Hepatic stellate cell (primary cell): ENCODE data around the gene PHACTR1.
A peak's percentile ranks its signal among the peaks of the same experiment; 100 is the strongest.

ENCODE experiments used
- DNase-seq: peaks from one replicate; pipeline ENCODE4 v3.0.0; 2011; ENCODE audit warnings: low spot score

Gene PHACTR1

GRCh38 chr6:13290335-13290734, 573.8 kb downstream of the PHACTR1 start:
- DNase-seq: no peak

DNA sequence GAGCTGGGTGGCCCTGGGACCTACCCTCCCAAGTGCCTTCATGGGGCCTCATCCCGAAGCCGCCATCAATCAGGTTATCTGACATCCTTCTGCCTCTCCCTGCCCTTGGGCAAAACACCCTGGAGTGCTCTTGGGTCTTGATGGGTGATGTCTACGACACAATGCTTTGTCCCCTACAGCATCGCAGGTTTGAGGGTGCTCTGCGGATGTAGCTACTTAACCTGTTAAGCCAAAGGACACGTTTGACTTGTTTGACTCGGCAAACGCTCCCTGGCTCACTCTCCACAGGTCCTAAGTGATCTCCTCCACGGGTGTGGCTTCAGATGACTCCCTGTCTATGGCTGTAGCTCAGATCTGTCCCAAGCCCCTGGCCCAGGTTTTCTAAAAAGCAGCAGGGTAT, 576.2 kb downstream of the PHACTR1 start:
- DNase-seq: no peak

- no peak for DNase-seq
Measured at GRCh38 chr6:13294499-13295069, 578.0 kb downstream of the PHACTR1 start.

GRCh38 chr6:13295576-13295975, 579.0 kb downstream of the PHACTR1 start:
- DNase-seq: no peak

DNA sequence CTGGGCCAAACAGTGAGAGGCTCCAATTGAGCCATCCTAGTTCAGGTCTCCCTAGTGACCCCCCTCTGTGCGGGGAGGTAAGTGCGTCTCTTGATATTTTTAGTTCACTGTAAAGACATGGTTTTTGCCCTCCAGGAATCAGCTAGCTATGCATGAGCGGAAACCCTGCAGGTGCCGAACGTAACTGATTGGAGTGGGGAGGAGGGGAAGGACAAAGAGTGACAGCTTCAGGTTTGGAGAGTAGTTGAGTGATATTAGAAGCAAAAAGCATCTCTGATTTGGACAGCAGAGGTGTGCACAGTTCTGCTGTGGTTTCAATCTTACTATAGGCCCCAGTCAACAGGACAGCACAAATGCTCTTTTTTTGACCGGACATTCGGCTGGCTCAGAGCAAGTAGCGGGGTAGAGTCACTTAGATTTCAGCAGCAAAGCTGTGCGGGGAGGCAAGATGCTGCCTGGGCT, 580.0 kb downstream of the PHACTR1 start:
- no peak for DNase-seq

DNA sequence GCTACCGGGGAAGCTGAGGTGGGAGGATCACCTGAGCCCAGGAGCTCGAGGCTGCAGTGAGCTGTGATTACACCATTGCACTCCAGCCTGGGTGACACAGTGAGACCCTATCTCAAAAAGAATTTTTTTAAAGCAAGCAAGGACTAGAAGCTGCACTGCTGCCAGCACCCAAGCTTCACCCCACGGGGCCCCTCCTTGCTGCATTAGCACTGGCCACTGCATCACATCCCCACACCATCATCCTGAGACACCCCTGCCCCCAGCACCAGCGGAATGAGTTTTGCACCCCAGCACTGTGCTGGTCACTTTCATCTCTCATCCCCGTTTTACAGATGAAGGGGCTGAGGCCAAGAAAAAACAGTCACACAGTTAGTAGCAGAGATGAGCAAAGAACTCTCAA, 580.8 kb downstream of the PHACTR1 start:
- DNase-seq: no peak

DNA sequence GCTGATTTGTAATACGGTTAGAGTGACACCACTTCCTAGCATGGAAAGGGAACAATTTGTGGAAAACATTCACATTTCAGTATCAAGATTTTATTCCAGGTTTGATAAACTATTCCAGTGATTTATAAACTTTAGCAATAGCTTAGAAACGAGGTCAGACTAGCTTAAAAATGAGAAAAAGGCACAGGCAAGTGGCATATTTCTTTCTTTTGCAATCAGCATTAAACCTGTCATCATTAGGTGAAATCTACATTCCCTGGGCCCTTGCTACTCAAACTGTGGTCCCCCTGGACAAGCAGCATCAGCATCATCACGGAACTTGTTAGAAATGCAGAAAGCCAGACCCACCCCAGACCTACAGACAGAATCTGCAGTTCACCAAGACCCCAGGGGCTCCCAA, 581.9 kb downstream of the PHACTR1 start:
- DNase-seq: no peak

DNA sequence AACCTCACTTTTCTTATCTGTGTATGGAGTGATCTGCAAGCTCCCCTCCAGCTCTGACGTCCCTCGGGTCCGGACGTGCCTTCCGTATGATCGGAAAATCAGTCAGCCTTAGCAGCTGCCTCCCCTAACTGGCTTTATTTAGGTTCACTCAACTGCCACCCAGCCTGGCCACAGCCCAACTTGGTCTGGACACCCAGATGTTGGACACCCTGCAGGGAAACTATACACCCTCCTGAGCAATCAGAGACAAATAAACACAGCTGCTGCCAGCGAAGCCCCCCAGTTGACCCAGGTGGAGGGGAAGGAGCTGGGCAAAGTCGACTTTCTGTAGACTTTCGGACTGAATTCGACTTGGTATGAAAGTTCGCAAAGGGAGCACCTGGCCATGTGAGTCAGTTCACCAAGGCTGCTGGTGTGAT, 582.8 kb downstream of the PHACTR1 start:
- no peak for DNase-seq

DNA sequence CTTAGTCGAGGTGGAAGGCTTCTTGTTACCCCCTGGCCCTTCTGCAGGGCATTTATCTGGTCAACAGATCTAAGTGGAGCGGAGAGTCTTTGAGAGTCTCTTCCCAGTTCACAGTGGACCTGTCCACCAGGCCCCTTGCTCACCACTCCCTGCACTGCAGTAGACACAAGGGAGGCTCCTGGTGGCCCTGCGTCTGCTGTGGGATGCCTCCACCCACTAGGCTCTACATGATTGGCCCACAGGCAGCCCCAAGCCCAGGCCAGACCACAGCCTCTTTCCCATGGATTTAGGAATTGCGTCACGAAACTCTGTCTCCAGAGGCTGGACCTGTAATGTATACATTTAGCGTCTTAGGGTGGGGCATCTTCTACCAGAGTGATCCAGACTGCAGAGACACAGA, 583.4 kb downstream of the PHACTR1 start:
- DNase-seq: no peak

GRCh38 chr6:13300643-13301590, 584.4 kb downstream of the PHACTR1 start:
- DNase-seq: no peak

DNA sequence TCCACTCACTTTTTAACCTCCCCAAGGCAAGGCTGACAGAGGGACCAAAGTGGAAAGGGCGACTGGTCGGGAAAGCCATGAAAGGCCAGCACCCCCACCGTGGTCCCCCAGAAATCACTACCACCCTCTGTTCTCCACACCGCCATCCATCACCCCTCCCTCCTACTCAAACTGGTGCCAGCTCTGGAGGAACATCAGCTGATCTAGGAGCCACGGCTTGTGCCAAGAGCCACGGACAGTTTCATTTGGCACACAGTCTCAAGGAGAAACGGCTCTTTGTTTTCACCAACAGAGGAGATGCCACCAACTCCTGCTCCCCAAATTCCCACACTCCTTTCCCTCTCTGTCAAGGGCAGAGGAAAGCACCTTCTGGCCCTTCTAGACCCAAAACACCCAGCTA, 585.7 kb downstream of the PHACTR1 start:
- no peak for DNase-seq

GRCh38 chr6:13302751-13303667, 586.4 kb downstream of the PHACTR1 start:
- peak; percentile 96 for DNase-seq

- peak; percentile 62 for DNase-seq
Measured at GRCh38 chr6:13303668-13304017, 587.1 kb downstream of the PHACTR1 start.

DNA sequence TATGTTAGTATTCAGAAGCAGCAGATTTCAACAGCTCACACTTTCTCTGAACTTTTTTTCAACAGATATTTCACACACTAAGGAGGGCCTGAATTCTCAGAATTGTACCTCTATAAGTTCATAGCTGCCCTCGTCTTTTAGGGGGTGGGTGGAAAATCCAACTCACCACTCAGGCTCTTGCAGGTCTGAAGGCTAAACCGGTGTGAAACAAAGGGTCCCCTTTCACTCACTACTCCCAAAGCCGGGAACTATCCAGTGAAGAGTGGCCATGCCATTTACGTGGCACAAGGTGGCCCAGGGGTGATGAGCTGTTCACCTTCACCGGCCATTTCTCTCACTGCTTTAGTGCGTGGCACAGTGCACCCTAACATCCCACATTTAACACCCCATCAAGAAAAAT, 587.5 kb downstream of the PHACTR1 start:
- no peak for DNase-seq

DNA sequence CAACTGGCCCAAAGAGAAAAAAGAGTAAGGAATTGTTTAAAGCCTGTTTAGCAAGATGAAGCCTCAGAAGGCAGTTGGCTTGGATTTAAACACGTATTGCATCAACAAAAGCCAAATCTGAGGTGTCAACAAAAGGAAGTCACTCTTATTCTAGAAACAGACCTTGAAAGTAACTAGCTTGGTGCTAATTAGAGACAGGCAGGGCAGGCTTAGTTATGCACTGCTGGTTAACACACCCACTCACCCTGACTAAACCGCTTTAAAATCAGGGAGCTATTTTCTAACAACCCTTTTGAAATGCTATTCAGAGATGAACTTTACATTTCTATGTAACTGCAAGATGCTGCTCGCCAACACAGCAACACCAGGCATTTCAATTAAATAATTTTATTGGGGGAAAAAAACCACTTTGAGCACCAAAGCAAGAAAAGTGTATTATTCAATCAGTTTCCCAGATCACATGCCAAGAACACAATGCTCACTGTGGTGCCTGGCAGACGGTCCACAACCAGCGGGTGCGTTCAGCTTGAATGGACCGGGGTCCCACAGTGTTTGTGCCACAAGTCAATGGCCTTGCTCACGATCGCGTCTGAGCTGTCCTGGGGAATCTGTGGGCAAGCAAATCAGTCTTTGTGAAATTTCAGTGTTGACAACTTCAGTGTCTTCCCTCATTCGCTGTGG, 588.2 kb downstream of the PHACTR1 start:
- DNase-seq: no peak

GRCh38 chr6:13305288-13305687, 588.7 kb downstream of the PHACTR1 start:
- no peak for DNase-seq

- no peak for DNase-seq
Measured at GRCh38 chr6:13305791-13306190, 589.2 kb downstream of the PHACTR1 start.

DNA sequence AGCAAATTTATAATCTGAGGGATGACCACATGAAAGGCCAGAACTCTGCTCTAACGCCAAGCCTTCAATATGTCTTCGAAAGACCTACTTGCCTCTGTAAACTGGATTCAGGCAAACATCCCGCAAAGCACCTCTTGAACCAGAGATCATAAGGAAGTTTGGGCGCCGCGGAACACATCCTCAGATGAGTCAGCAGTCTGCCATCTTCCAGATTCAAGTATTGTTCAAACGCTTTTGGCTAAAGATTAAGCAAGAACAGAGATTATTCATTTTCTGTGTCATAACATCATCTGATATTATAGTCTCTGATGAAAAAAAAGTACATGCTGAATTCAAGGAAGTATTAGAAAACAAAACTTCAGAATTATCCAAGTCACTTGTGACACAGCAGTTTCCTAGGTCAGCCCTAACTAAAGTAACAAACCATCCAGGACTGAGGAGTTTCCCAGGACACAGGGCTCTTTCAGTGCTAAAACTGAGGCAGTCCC, 591.0 kb downstream of the PHACTR1 start:
- DNase-seq: no peak

DNA sequence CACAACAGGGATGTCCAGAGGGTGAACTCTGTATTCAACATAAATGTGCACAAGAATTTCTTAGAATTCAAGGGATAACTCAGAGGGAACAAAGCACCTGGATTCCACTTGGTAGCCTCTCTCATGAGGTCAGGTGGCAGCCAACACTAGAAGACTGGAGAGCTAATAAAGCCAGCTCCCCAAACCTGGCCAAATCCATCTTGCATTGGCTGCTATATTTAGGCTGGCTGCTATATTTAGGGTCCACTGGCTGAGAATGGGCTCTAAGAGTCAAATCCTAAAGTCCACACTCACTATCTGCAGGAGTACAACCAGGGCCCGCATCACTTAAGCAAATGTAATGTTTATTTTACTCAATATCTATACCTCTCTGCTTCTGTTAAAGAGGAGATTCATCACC, 591.8 kb downstream of the PHACTR1 start:
- DNase-seq: no peak

DNA sequence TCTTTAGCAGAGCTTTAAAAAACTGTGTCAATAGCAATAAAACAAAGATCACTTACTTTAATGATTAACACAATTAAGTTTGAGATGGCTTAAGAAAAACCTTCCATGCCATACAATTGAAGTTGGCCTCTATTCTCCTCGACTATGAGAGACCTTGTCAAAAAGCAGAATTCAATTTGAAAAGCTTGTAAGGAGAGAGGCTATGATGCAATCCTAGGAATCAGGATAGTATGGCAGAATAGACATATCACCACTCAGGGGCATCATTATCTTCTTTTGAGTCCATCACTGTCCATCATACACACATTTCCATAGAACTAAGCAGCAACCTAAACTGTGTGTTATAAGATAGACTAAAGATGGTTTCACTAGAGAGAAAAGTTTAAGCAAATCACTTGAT, 594.6 kb downstream of the PHACTR1 start:
- DNase-seq: no peak

DNA sequence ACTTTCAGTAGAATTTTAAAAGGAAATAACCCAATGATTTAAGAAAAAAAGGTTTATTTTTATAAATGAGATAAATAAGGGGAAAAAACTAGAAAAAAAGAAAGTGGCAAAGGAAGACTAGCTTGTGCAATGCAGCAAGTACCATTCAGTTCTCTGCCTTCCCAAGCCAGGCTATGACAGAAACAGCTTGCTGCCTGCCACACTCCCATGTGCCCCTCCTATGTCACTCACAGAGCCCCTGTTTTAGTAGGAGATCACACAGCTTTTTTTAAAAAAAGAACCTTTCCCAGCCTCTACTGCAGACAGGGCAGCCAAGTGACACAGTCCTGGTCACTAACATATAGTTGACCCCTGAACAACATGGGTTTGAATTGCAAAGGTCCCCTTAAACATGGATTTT, 598.2 kb downstream of the PHACTR1 start:
- no peak for DNase-seq

DNA sequence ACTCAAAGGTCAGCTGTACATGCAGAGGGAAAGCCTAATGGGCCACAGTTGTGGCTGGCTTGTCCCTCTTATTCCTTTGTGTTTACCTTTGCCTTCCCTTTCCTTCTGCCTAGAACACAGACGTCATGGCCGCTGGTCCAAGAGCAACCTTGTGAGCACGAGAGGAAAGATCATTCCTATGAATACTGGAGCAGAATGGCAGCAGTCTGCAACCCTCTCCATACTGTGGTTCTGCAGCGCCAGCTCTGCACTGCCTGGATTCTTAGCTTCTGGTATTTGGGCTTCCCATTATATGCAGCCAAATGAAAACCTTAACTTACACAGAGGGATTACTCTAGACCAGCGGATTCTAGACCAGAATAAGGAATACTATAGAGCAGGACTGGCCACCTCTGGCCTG, 599.3 kb downstream of the PHACTR1 start:
- DNase-seq: no peak
